Measurements from ENCODE around the gene CD226. TPM values are rescaled to one million over a fixed set of nuclear protein-coding genes. Genes with fewer than 3 reads are reported as not detected.
"Not testable (repeated sequence)": the region's sequence is repeated elsewhere in the genome, so short reads cannot be mapped to it uniquely, and the experiment has no call there.

The CD226 gene
- total RNA-seq, 6 donors from 2014 or later = 3.3 to 26.5 (median 5.5) TPM

- ATAC-seq (ENCODE audit: low FRiP score in 2 of 2) = no peak
- no peaks in the 10 kb centered on the region for H3K36me3 ChIP-seq
These were observed 18.5 kb downstream of the CD226 start for GRCh38 chr18:69929041-69929774.

GRCh38 chr18:69916412-69916811 lies 31.3 kb downstream of the CD226 start:
- H3K4me3 ChIP-seq = no peak overlapping the region
- TF ChIP-seq CTCF (IDR thresholded peaks at IDR 0.05) (no peak), POLR2A (IDR thresholded peaks at IDR 0.05) (no peak), EP300 (IDR thresholded peaks at IDR 0.05) (no peak), POLR2AphosphoS5 (IDR thresholded peaks at IDR 0.05) (no peak)
- H3K36me3 ChIP-seq = no peaks in the 10 kb centered on the region
- H3K4me1 ChIP-seq = no peaks in the 10 kb centered on the region
- no peaks in the 10 kb centered on the region for H3K27me3 ChIP-seq
- 72 to 88% methylated on average over 3 of the region's 3 CpGs for WGBS, 2 donors
- no peaks in the 10 kb centered on the region for H3K9me3 ChIP-seq
- no peak overlapping the region for H3K27ac ChIP-seq
- DNase-seq = no peak
- no peak for ATAC-seq (ENCODE audit: low FRiP score in 2 of 2)

More at GRCh38 chr18:69929041-69929774, 18.5 kb downstream of the CD226 start:
- H3K9me3 ChIP-seq = no peaks in the 10 kb centered on the region
- H3K4me1 ChIP-seq = no peaks in the 10 kb centered on the region
- H3K27me3 ChIP-seq = no peaks in the 10 kb centered on the region
- H3K4me3 ChIP-seq = no peak overlapping the region
- no peak for DNase-seq
- TF ChIP-seq CTCF (IDR thresholded peaks at IDR 0.05) (no peak), POLR2AphosphoS5 (IDR thresholded peaks at IDR 0.05) (no peak), POLR2A (IDR thresholded peaks at IDR 0.05) (no peak), EP300 (IDR thresholded peaks at IDR 0.05) (no peak)
- 86 to 92% methylated on average over 5 of the region's 5 CpGs for WGBS, 2 donors
- H3K27ac ChIP-seq = no peak overlapping the region

- no peak overlapping the region for H3K4me3 ChIP-seq
- no peaks in the 10 kb centered on the region for H3K9me3 ChIP-seq
- ATAC-seq (ENCODE audit: low FRiP score in 2 of 2) (no peak), DNase-seq (no peak)
- H3K4me1 ChIP-seq = no peaks in the 10 kb centered on the region
- no peak for TF ChIP-seq CTCF (IDR thresholded peaks at IDR 0.05)
- TF ChIP-seq EP300 (IDR thresholded peaks at IDR 0.05) = no peak
- TF ChIP-seq POLR2A (IDR thresholded peaks at IDR 0.05) = no peak
- no peak for TF ChIP-seq POLR2AphosphoS5 (IDR thresholded peaks at IDR 0.05)
- H3K27me3 ChIP-seq = no peaks in the 10 kb centered on the region
- H3K36me3 ChIP-seq = no peaks in the 10 kb centered on the region
- no peak overlapping the region for H3K27ac ChIP-seq
These were observed 38.8 kb downstream of the CD226 start for GRCh38 chr18:69908838-69909237.

- H3K27me3 ChIP-seq = no peaks in the 10 kb centered on the region
- no peaks in the 10 kb centered on the region for H3K4me1 ChIP-seq
- WGBS, 2 donors = 94 to 98% methylated on average over 7 of the region's 7 CpGs
- H3K36me3 ChIP-seq = no peaks in the 10 kb centered on the region
- no peak overlapping the region for H3K27ac ChIP-seq
- H3K4me3 ChIP-seq = no peak overlapping the region
- H3K9me3 ChIP-seq = no peaks in the 10 kb centered on the region
- no peak for DNase-seq
- no peak for ATAC-seq (ENCODE audit: low FRiP score in 2 of 2)
- TF ChIP-seq POLR2AphosphoS5 (IDR thresholded peaks at IDR 0.05) (no peak), CTCF (IDR thresholded peaks at IDR 0.05) (no peak), POLR2A (IDR thresholded peaks at IDR 0.05) (no peak), EP300 (IDR thresholded peaks at IDR 0.05) (no peak)
These were observed 40.9 kb downstream of the CD226 start for GRCh38 chr18:69906765-69907164.

- DNase-seq (no peak), ATAC-seq (ENCODE audit: low FRiP score in 2 of 2) (no peak)
- H3K4me3 ChIP-seq = no peak overlapping the region
- H3K27me3 ChIP-seq = no peaks in the 10 kb centered on the region
- H3K36me3 ChIP-seq = no peaks in the 10 kb centered on the region
- 89% methylated on average over 2 of the region's 2 CpGs for WGBS, 2 donors
- H3K27ac ChIP-seq = no peak overlapping the region
- no peaks in the 10 kb centered on the region for H3K4me1 ChIP-seq
- H3K9me3 ChIP-seq = no peaks in the 10 kb centered on the region
- TF ChIP-seq EP300 (IDR thresholded peaks at IDR 0.05) (no peak), POLR2AphosphoS5 (IDR thresholded peaks at IDR 0.05) (no peak), POLR2A (IDR thresholded peaks at IDR 0.05) (no peak), CTCF (IDR thresholded peaks at IDR 0.05) (no peak)
These were observed 46.7 kb downstream of the CD226 start for GRCh38 chr18:69900941-69901340.

GRCh38 chr18:69899154-69899923 lies 48.3 kb downstream of the CD226 start:
- not testable (repeated sequence) for DNase-seq

More at GRCh38 chr18:69899154-69899923, 48.3 kb downstream of the CD226 start:
- H3K4me1 ChIP-seq; H3K4me3 ChIP-seq; ATAC-seq (ENCODE audit: low FRiP score in 2 of 2); H3K27ac ChIP-seq; H3K36me3 ChIP-seq; H3K9me3 ChIP-seq; H3K27me3 ChIP-seq: not testable (repeated sequence)
- 84 to 91% methylated on average over 4 of the region's 4 CpGs for WGBS, 2 donors
